HG03135 (cell line): ENCODE data around the gene BUD23.
"Not testable (repeated sequence)": the region's sequence is repeated elsewhere in the genome, so short reads cannot be mapped to it uniquely, and the experiment has no call there.

Experiments used
- ATAC-seq: cut with Tn5 transposase; IDR thresholded peaks from one replicate; pipeline ENCODE4 v1.9.1; 2021; ENCODE audit warnings: mild to moderate bottlenecking, moderate library complexity; ENCODE audit not compliant: unreplicated experiment

The BUD23 gene

DNA sequence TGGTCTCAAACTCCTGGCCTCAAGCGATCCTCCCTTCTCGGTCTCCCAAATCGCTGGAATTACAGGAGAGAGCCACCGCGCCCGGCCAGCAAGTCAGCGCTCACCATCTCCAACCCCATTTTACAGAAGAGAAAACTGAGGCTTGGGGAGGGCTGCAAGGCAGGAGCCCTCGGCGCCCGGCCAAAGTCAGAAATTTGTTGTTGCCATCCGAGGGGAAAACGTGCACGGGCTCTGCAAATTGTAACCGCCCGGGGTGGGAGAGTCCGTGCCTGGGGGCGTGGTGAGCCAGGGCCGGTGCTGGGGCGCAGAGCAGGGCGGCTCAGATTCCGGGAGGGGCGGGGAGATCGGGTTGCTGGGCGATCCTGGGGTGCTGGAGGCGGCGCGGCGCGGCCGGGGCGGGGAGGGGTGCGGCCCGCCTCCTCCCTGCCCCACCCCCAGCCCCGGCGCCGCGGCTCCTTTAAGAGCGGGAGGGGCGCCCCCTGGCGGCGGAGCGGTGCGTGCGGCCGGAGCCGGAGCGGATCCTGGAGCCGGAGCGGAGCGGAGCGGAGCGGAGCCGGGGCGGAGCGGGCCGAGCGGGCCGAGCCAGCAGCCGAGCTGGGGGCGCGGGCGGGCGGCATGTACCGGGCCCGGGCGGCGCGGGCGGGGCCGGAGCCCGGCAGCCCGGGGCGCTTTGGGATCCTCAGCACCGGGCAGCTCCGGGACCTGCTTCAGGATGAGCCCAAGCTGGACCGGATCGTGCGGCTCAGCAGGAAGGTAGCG, 15.9 kb upstream of the BUD23 start, which contains the start of gene VPS37D:
Gene VPS37D (plus strand): TSS at position 488 of the 759 bp plus-strand sequence. CDS start 128 bp downstream, at position 616.
- peak; percentile 76 for ATAC-seq

DNA sequence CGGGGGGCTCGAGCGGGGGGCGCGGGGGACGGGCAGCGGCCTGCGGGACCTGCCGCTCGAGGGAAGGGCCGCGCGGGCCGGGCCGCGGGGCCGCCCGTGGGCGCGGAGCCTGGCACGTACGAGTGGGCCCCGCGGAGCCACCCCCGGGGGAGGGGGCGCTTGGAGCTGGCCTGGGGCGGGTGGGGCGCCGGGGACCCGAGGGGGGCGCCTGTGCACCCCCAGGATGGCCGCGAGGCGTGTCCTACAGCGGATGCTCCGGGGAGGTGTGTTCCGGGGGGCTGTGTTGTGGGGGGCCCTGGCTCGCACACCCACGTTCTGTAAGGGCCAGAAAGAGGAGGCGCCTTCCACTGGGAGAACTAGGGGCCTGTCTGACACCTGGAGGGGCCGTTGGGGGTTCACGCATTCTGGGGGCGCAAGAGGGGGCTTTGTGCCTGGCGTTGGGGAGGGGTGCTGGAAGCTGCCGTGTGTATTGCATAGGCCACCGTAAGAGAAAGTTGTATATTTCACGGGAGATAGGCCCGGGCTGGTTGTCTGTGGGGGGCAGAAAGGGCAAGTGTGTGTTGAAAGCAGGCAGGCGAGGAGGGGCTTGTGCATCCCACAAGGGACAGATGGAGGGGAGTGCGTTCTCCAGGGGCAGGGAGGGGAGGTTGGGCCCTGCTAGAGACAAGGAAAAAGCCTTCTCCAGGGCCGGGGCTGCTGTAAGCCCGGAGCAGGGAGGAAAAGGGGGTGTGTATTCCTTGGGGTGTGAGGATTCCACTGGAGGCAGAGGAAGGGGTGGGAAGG, 15.1 kb upstream of the BUD23 start:
- ATAC-seq = peak; percentile 14

DNA sequence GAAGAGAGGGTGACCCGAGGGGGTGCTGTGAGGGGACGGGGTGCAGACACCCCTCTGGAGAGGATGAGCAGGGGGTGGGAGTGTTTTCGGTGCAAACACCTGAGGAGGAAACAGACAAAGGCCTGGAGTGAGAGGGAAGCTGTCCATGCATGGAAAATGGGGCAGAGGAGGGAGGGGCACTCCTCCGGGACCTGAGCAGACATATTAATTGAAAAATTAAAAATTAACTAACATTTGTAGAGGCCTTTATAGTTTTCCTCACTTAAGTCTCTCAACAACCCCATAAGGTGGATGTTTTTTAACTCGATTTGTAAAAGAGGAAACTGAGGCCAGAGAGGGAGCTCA, 14.5 kb upstream of the BUD23 start:
- no peak for ATAC-seq

DNA sequence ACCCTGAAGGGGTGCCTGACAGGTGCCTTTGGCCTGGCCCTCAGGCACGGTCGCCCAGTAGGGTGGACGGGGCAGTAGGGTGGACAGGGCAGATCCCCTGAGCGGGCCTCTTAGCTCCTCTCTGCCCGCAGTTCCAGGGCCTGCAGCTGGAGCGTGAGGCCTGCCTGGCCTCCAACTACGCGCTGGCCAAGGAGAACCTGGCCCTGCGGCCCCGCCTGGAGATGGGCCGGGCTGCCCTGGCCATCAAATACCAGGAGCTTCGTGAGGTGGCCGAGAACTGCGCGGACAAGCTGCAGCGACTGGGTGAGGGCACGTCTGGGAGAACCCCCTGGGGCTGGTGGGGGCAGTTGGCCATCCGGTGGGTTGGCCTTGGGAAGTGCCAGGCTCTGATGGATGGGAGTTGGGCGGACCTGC, 14.1 kb upstream of the BUD23 start:
- ATAC-seq = no peak

DNA sequence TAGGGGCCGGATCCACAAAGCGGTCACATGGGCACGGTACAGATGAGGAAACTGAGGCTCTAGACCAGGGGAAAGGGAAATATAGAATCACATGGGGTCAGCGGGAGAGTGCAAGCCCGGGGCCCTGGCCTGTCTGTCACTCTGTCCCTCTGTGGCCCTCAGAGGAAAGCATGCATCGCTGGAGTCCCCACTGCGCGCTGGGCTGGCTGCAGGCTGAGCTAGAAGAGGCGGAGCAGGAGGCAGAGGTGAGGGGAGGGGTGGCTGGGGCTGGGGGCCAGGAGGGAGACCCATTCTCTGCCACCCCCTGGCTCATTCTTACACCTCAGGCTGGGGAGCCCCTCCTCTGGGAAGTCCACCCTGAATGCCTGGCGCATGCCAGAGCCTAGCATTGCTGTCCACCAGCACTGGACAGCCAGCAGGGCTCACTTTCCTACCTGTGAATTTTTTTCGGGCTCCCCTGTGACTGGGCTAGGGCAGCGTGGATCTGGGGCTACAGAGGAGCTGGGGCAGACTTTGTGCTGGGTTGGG, 13.5 kb upstream of the BUD23 start:
- ATAC-seq = no peak

DNA sequence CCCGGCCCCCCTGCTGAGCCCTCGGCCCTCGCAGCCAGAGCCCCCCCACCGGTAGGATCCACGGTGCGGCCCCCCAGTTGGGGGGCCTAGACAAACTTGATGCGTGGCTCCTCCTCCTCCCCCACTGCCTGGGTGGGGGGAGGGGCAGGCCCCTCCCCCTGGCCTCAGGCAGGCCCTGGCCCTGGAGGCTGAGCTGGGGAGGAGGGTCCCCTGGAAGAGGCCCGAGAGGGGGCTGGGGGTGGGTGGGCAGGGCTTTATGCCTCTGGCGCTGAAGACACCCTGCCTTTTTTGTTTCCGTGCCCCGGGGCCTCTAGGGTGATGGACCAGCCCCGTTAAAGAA, 12.1 kb upstream of the BUD23 start:
- ATAC-seq = no peak

DNA sequence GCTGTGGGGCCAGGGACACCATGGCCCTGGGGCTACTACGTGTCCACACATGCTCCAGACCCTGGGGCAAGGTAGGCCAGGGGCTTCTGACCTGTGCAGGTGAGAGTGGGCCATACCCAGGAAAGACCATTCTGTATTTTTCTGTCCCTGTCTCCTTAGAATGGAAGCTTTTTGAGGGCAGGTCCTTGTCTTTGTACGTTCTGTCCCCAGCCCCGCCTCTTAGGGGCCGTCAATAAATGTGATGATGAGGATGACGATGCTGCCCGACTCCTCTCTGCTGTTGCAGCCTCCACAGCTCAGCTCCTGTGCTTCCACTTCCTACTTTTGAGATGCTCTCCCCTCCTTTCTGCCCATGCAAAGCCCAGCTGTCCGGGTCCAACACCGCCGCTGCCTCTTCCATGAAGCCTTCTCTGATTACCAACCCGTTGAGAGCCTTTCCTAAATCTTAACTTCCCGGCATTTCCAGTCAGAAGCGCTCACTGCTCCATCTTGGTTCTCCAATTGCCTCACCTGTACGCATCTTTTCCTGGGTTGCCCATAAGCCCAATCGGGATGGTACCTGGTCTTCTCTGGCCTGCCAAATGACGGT, 11.4 kb upstream of the BUD23 start:
- ATAC-seq = no peak

DNA sequence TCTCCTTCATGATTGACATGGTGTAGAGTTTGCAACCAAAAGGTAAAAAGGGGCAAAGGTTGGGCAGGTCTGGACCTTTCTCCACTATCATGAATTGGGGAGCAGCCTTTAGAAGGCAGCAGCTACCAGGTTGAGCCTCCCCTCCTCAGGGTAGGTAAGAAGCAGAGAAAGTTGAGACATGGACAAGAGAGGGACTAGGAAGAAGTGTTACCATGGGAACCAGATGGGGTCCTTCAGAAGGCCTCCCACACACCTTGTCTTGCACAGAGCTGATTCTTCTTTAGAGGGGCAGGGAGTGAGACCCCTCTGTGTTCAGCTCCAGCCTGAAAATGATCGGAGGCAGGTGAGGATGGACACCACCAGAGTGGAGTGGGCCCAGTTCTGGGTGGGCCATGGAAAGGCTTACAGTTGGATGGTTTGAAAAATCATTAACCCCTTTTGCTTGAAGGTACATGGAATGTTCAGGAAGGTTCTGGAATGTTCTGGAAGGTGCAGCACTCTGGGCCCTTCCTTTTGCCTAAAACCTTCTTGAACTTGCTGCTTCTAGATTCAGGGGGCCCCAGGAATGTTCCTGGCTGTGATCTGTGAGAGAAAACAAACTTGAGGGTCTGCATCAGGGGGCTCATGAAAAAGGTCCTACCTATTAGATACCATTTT, 8.8 kb upstream of the BUD23 start:
- ATAC-seq = no peak

DNA sequence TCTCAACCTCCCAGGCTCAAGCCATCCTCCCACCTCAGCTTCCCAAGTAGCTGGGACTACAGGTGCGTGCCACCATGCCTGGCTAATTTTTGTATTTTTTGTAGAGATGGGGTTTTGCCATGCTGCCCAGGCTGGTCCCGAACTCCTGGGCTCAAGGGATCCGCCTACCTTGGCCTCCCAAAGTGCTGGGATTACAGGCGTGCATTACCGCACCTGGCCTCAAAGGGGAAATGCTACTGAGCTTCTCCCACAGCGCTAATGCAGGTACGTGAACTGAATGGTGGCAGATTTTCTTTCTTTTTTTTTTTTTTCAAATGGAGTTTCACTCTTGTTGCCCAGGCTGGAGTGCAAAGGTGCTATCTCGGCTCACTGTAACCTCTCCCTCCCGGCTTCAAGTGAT, 7.3 kb upstream of the BUD23 start:
- ATAC-seq = not testable (repeated sequence)

DNA sequence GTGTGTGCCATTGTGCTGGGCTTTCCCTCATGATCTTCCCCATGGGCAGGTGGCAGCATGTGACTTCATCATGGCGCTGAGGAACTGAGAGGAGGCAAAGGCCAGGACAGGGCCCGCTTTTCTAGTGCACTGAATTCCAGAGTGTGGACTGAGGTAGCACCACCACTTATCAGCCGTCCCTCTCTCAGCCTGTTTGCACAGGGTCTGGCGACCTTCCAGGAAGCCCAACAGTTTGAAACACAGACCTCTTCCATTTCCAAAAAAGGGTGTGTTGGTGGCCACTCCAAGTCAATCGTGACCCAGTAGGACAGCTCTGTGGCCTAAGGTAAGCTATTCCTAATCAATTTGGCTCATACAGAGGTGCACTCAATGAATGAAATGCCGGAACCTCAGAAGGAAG, 4.5 kb upstream of the BUD23 start:
- ATAC-seq = no peak

DNA sequence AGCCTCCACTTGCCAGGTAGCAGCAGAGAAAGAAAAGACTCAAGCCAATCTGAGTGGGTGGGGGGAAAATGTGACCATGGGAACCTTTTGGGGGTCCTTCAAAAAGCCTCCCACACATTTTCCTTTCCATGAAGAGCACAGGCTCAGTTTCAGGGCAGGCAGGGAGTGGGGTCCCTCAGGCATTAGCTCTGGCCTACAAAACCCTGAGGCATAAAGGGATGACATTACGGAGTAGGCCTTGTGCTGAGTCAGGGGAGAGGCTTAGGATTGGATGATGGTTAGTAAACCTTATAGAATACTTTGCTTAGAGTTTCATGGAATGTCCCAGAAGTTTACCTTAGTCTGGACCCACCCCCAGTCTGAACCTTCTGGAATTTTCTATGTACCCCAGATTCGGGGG, 3.7 kb upstream of the BUD23 start:
- no peak for ATAC-seq

DNA sequence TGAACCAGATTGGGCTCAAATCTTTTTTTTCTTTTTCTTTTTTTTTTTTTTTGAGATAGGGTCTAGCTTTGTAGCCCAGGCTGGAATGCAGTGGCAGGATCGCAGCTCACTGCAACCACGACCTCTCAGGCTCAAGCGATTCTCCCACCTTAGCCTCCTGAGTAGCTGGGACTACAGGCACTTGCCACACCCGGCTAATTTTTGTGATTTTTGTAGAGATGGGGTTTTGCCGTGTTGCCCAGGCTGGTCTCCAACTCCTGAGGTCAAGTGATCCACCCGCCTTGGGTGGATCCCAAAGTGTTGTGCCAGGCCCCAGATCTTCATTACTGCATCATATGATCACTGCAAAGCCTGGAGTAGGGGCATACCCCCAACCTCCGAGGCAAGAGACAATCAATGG, 2.9 kb upstream of the BUD23 start:
- no peak for ATAC-seq

DNA sequence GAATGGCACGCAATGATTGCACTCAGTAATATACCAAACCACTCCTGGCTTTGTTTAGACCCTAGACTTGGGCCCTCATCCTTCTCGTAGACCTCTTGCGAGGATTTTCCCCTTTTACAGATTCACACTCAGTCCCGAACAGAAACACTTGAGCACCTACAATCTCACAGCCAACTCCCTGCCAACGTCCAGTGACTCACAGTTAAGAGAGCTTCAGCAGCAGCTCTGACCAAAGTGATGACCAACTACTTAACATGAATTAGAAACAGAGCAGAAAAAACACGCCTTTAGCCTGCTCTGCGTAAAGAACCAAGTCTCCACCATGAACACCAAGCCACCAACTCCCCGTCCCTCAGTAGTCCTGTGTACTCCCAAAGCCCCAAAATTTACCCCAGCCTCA, 2.4 kb upstream of the BUD23 start:
- ATAC-seq = no peak

DNA sequence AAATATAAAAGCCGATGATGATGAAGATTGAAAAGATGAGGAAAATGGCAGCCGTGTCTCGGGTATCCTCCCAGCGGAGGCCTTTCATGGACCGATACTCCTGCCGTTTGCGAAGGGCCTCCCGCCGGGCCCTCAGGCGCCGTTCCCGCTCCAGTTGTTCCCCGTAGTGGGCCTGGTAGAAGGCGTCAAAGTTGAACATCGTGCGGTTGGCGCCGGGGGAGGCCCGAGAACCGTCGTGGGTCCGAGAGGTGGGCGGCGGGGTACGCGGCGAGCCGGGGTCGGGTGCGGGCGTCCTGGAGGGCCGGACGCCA, 697 bp upstream of the BUD23 start:
- no peak for ATAC-seq

DNA sequence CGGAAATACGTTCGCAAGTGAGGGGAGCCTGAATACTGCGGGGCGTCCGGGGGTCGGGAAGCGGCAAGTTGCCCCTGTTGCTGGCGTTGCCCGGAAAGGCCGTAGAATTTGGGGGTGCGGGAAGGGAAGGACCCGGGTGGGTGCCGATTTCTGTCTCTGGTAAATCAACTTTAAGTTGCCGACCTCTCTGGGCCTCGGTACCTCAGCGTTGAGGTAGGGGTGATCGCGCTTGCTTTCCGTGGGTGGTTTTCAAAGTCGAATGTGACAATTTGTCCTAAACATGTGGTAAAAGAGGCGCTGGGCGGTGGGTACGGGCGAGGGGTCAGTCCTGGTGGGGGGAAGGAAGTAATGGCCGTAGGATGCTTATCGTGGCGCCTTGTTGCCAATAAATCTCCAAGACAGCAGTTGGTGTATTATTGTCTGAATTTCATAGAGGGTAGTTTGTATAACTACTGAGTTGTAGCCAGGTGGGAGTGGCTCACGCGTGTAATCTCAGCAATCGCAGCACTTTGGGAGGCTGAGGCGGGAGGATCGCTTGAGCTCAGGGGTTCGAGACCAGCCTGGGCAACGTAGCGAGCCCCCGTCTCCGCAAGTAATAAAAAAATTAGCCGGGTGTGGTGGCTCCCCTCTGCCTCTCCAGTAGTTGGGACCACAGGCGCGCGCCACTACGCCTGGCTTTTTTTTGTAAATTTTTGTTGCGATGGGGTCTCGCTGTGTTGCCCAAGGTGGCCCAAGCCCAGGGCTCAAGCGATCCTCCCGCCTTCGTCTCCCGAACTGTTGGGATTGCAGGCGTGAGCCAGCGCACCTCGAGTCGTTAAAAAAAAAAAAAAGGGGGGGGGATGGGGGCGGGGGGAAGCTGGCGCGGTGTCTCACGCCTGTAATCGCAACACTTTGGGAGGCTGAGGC, 644 bp downstream of the BUD23 start:
- ATAC-seq = peak; percentile 8

DNA sequence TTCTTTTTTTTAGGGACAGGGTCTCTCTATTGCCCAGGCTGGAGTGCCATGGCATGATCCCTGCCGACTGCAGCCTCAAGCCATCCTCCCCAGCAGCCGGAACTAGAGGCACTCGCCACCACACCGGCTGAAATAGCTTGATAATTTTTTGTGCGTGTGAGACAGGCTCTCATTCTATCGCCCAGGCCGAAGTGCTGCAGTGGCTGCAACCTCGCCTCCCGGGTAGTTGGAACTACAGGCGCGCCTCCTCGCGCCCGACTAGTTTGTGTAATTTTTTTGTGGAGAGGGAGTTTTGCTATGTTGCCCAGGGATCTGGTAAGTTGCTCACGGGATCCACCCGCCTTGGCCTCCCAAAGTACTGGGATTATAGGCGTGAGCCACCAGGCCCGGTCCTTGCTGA, 1.9 kb downstream of the BUD23 start:
- no peak for ATAC-seq

DNA sequence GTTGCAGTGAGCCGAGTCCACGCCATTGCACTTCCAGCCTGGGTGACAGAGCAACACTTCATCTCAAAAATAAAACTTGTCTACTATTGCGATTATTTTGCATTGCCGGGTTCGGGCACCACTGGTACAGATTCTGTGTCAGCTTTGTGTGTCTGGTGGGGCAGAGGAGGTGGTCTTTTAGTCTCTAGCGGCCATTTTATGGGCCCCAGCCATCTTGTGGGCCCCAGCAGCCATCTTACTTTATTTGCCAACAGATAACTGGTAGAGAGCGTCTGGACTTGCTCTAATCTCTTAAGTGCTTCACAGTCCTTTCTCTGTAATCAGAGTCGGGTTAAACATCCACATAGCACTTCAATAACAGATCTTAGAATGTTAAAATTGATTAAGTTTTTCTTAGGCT, 4.9 kb downstream of the BUD23 start:
- ATAC-seq = no peak

DNA sequence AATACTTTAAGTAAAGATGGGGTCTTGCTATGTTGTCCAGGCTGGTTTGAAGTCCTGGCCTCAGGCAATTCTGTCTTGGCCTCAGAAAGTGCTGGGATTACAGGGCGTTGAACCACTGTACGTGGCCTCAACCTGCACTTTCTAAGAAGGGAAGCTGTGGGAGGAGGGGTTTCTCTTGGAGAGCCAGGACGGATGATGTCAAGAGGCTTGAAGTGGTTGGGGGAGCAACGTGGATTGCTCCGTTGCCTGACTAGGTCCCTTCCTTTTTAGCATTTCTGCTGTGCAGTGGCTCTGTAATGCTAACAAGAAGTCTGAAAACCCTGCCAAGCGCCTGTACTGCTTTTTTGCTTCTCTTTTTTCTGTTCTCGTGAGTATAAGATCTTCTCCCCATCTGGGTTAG, 7.2 kb downstream of the BUD23 start:
- no peak for ATAC-seq

DNA sequence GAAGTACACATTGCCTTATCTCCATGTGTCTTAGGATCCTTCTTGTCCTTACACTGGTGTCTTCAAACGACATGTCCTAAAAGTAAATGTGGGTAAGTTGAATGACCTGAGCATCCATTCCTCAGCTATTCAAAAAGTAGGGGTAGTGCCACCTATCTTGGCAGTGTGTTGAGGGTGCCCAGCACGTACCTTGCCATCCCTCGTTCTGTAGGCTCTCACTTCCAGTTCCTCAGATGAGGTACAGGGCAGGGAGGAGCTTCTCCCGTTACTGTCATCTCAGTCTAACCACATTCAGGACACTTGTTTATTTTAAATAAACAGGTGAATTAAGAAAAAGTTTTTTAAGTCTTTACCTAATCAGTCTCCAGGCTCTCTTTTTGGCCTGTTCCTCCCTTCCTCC, 13.0 kb downstream of the BUD23 start:
- no peak for ATAC-seq

DNA sequence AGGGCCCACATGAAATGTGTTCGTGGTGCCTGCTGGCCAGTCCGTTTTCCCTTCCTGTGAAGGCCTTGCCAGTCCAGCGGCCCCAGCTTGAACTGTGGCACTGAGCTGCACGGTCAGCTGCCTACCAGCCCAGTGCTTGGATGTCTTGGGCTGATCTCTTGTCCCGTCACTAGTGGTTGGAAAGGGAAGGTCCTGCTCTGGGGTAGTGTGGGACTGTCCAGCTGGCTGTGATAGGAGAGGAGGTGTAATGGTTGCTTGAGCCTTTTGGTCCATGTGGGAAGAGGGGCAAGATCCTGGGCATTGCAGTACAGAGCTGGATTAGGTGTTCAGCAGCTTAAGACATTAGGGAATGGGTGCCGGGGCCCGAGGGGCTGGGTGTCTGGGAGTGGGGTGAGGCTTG, 15.0 kb downstream of the BUD23 start:
- no peak for ATAC-seq
